Measurements from ENCODE around the gene TMEM87A. TPM values are rescaled to one million over a fixed set of nuclear protein-coding genes. Genes with fewer than 3 reads are reported as not detected.

Gene TMEM87A
- polyA plus RNA-seq, 1 experiment: 25.1 TPM

DNA sequence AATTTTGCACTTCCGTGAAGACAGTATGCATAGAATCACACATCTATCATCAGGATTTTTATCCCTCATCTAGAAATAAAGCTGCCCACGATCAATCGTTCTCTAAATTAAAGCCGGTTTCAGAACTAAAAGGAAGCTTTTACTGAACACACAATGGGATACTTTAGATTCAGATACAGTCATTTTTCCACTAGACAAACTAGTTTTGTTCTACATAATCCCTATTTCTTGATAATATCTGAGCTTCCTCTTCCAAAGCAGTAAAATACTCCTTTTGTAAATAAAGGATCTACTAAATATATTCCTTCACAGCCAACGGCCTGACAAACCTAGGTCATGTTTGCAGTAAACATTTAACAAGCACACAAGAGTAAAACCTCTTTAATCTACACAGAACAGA, 2.2 kb downstream of the TMEM87A start:
- POLR2A ChIA-PET: interaction anchor here (0.6 kb wide), 1 partner anchor 72 kb away, joined by 3 read pairs; no protein-coding TSS in a partner anchor
- Histone ChIP-seq H3K4me3 (ENCODE audit: low read depth, low read length) (peak overlapping the region; percentile 28), H3K36me3 (ENCODE audit: control insufficient read depth, insufficient read depth, low read length) (0 out of 2 replicates have a peak, but pooled peaks cover 2% of the 10 kb centered on the region), H3K27me3 (ENCODE audit: control insufficient read depth, insufficient read depth, low read length) (no peaks in the 10 kb centered on the region)
- DNase-seq (ENCODE audit: low read depth): no peak
- CTCF ChIA-PET: no interaction called here
- TF ChIP-seq, protein P1, sequence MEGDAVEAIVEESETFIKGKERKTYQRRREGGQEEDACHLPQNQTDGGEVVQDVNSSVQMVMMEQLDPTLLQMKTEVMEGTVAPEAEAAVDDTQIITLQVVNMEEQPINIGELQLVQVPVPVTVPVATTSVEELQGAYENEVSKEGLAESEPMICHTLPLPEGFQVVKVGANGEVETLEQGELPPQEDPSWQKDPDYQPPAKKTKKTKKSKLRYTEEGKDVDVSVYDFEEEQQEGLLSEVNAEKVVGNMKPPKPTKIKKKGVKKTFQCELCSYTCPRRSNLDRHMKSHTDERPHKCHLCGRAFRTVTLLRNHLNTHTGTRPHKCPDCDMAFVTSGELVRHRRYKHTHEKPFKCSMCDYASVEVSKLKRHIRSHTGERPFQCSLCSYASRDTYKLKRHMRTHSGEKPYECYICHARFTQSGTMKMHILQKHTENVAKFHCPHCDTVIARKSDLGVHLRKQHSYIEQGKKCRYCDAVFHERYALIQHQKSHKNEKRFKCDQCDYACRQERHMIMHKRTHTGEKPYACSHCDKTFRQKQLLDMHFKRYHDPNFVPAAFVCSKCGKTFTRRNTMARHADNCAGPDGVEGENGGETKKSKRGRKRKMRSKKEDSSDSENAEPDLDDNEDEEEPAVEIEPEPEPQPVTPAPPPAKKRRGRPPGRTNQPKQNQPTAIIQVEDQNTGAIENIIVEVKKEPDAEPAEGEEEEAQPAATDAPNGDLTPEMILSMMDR (IDR thresholded peaks at IDR 0.05; ENCODE audit: insufficient read depth, low read depth, low read length): no peak

DNA sequence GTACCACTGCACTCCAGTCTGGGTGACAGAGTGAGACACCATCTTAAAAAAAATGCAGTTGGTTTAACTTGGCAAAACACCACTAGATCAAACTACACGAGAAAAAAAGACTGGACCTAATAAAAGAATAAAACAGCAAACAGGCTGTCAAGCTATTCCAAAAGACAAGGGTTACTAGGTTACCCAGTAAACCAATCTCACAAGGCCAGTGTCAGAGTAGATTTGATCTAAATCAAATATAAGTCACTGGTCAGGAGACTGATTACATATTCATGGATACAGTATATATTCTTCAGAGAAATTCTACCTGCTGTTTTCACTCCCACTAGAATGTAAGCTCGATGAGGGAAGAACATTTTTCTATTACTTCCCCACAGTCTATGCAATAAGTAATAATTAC, 2.7 kb downstream of the TMEM87A start:
- no peaks in the 10 kb centered on the region for H3K27me3 ChIP-seq (ENCODE audit: control insufficient read depth, insufficient read depth, low read length)
- H3K36me3 ChIP-seq (ENCODE audit: control insufficient read depth, insufficient read depth, low read length): 0 out of 2 replicates have a peak, but pooled peaks cover 2% of the 10 kb centered on the region
- ChIA-PET CTCF (interaction anchor here (1.7 kb wide), 1 partner anchor 115 kb away, joined by 5 read pairs; no protein-coding TSS in a partner anchor), POLR2A (interaction anchor here (0.6 kb wide), 1 partner anchor 72 kb away, joined by 3 read pairs; no protein-coding TSS in a partner anchor)
- no peak for DNase-seq (ENCODE audit: low read depth)
- no peak overlapping the region; the same call in 1 of the 2 replicates for H3K4me3 ChIP-seq (ENCODE audit: low read depth, low read length)
- TF ChIP-seq, protein P1 (IDR thresholded peaks at IDR 0.05; ENCODE audit: insufficient read depth, low read depth, low read length): no peak

DNA sequence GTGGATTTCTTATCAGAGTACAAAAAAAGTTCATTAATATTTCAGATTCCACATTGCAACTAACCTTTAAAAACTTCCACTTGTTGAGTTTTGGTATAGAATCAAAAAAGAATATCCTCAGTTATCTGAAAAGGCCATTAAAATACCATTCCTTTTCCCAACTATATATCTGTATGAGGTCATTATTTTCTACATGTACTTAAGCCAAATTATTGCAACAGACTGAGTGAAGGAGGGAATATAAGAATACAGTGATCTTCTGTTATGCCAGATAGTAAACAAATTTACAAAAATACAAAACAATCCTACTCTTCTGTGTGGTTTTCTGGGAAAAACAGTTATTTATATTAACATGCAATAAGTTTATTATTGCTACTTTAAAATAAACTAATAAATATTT, 5.9 kb downstream of the TMEM87A start:
- POLR2A ChIA-PET: no interaction called here
- TF ChIP-seq, protein P1 (IDR thresholded peaks at IDR 0.05; ENCODE audit: insufficient read depth, low read depth, low read length): no peak
- CTCF ChIA-PET: no interaction called here
- no peak for DNase-seq (ENCODE audit: low read depth)
- Histone ChIP-seq H3K27me3 (ENCODE audit: control insufficient read depth, insufficient read depth, low read length) (no peaks in the 10 kb centered on the region), H3K36me3 (ENCODE audit: control insufficient read depth, insufficient read depth, low read length) (peaks cover 4% of the 10 kb centered on the region; the same call in 1 of the 2 replicates), H3K4me3 (ENCODE audit: low read depth, low read length) (no peak overlapping the region)

DNA sequence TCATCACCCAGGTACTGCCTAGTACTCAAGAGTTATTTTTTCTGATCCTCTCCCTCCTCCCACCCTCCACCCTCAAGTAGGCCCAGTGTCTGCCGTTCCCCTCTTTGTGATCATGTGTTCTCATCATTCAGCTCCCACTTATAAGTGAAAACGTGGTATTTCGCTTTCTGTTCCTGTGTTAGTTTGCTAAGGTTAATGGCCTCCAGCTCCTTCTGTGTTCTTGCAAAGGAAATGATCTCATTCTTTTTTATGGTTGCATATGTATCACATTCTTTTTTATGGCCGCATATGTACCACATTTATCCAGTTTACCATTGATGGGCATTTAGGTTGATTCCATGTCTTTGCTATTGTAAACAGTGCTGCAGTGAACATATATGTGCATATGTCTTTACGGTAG, 8.4 kb downstream of the TMEM87A start:
- no peak for DNase-seq (ENCODE audit: low read depth)
- CTCF ChIA-PET: no interaction called here
- Histone ChIP-seq H3K4me3 (ENCODE audit: low read depth, low read length) (no peak overlapping the region), H3K36me3 (ENCODE audit: control insufficient read depth, insufficient read depth, low read length) (peaks cover 8% of the 10 kb centered on the region), H3K27me3 (ENCODE audit: control insufficient read depth, insufficient read depth, low read length) (no peaks in the 10 kb centered on the region)
- TF ChIP-seq, protein P1 (IDR thresholded peaks at IDR 0.05; ENCODE audit: insufficient read depth, low read depth, low read length): no peak
- POLR2A ChIA-PET: interaction anchor here (0.6 to 0.7 kb wide), 3 partner anchors 139 to 1288 kb away, joined by 3 to 9 read pairs (median 6); no protein-coding TSS in a partner anchor

DNA sequence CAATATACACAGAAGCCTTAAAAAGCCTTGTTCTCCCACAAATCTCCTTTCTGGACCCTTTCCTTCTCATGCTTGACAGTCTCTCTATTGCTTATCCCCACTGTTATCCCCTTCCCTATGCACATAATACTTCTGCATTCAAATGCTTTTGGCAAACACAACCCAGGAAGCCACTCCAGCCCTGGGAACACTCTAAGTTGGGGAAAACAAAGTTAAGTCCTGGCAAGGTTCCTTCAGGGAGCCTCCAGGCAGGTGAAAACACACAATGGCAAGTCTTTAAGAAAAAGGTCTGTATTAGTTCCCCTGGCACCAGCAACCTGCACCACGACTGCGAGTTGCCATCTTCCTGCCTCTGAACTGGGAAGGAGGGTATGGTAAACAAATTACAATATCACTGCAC, 19.9 kb downstream of the TMEM87A start:
- TF ChIP-seq, protein P1 (IDR thresholded peaks at IDR 0.05; ENCODE audit: insufficient read depth, low read depth, low read length): no peak
- no peaks in the 10 kb centered on the region for H3K27me3 ChIP-seq (ENCODE audit: control insufficient read depth, insufficient read depth, low read length)
- H3K36me3 ChIP-seq (ENCODE audit: control insufficient read depth, insufficient read depth, low read length): peaks cover 8% of the 10 kb centered on the region
- ChIA-PET POLR2A (no interaction called here), CTCF (interaction anchor here (0.6 kb wide), 1 partner anchor 29 kb away, joined by 3 read pairs; no protein-coding TSS in a partner anchor)
- H3K4me3 ChIP-seq (ENCODE audit: low read depth, low read length): no peak overlapping the region
- no peak for DNase-seq (ENCODE audit: low read depth)

All from BJ (cell line).